Osteocyte (in vitro differentiated cells): Measurements from ENCODE around the gene RBBP6. TPM values are rescaled to one million over a fixed set of nuclear protein-coding genes. Genes with fewer than 3 reads are reported as not detected.
"Not testable (repeated sequence)": the region's sequence is repeated elsewhere in the genome, so short reads cannot be mapped to it uniquely, and the experiment has no call there.

Experiments
- DNase-seq: peaks from one replicate; pipeline ENCODE4 v3.0.0; 2021; ENCODE audit warnings: mixed read lengths; ENCODE audit not compliant: unreplicated experiment; ENCODE audit errors: extremely low spot score
- H3K27ac Mint-ChIP-seq: one replicate; pipeline ENCODE4 v1.8.0; 2021; ENCODE audit warnings: mild to moderate bottlenecking, mixed read lengths; ENCODE audit not compliant: unreplicated experiment
- H3K27me3 Mint-ChIP-seq: one replicate; pipeline ENCODE4 v1.8.0; 2021; ENCODE audit warnings: mixed read lengths; ENCODE audit not compliant: unreplicated experiment
- H3K36me3 Mint-ChIP-seq: one replicate; pipeline ENCODE4 v1.8.0; 2021; ENCODE audit warnings: mixed read lengths; ENCODE audit not compliant: unreplicated experiment
- H3K4me1 Mint-ChIP-seq: one replicate; pipeline ENCODE4 v1.8.0; 2021; ENCODE audit warnings: mixed read lengths; ENCODE audit not compliant: unreplicated experiment
- H3K4me3 Mint-ChIP-seq: one replicate; pipeline ENCODE4 v1.8.0; 2021; ENCODE audit warnings: mild to moderate bottlenecking, moderate library complexity, mixed read lengths; ENCODE audit not compliant: unreplicated experiment
- H3K9me3 Mint-ChIP-seq: one replicate; pipeline ENCODE4 v1.8.0; 2021; ENCODE audit warnings: mixed read lengths; ENCODE audit not compliant: unreplicated experiment
- long read RNA-seq: library from polyadenylated mRNA; unstranded; transcript quantifications from one replicate; pipeline ENCODE4 v2.0.0, GENCODE V29; 2021
- total RNA-seq: library from RNA; stranded (reverse); gene quantifications from 2 replicates; pipeline ENCODE4 v1.2.1, GENCODE V29; 2021
- TF ChIP-seq, protein P1 (sequence below): fragments of 200-600 bp; sonication (generic); IDR thresholded peaks from 2 replicates; pipeline ENCODE4 v1.5.0; 2021; ENCODE audit warnings: antibody characterized with exemption, mild to moderate bottlenecking, moderate library complexity

Gene RBBP6, protein sequence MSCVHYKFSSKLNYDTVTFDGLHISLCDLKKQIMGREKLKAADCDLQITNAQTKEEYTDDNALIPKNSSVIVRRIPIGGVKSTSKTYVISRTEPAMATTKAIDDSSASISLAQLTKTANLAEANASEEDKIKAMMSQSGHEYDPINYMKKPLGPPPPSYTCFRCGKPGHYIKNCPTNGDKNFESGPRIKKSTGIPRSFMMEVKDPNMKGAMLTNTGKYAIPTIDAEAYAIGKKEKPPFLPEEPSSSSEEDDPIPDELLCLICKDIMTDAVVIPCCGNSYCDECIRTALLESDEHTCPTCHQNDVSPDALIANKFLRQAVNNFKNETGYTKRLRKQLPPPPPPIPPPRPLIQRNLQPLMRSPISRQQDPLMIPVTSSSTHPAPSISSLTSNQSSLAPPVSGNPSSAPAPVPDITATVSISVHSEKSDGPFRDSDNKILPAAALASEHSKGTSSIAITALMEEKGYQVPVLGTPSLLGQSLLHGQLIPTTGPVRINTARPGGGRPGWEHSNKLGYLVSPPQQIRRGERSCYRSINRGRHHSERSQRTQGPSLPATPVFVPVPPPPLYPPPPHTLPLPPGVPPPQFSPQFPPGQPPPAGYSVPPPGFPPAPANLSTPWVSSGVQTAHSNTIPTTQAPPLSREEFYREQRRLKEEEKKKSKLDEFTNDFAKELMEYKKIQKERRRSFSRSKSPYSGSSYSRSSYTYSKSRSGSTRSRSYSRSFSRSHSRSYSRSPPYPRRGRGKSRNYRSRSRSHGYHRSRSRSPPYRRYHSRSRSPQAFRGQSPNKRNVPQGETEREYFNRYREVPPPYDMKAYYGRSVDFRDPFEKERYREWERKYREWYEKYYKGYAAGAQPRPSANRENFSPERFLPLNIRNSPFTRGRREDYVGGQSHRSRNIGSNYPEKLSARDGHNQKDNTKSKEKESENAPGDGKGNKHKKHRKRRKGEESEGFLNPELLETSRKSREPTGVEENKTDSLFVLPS (N-terminal part only)
- total RNA-seq: 43.6 and 54.6 TPM in 2 replicates
- long read RNA-seq, transcript RBBP6-204 (3 exons, 854 nt): major isoform, 5 of 27 reads
- long read RNA-seq, partial matches to known transcripts: 14 of 27 reads
- long read RNA-seq, other reads (novel, unspliced or antisense): 5 of 27 reads

DNA sequence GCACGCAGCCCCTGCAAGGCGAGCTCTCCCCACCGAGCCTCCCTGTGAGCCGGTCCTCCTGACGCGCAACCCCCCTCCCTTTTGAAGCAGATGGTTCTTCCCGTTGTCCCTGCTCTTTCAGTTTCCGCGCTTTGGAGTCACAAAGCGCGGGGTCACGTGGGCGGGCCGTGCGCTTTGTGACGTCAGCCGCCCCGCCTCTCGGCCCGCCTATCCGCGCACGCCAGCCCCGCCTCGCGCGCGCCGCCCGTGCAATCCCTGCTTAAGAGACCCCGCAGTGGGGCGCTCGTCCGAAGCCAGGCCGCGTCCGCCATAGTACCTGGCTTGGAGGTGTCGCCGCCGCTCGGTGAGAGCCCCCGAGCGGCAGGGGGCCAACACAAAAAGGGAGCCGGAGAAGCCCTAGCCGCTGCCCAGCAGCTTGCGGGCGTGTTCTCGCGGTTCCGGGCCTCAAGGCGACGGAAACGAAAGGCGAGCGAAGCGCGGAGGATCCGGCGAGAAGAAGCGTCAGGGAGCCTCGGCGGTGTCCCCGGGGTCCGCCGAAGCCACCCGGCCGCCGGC, at the start of gene RBBP6:
Gene RBBP6, plus strand, starts transcription at position 272 of the 555 bp plus-strand sequence. CDS start 1,061 bp downstream, outside the sequence.
- peaks cover 7% of the 10 kb centered on the region for H3K36me3 Mint-ChIP-seq
- H3K9me3 Mint-ChIP-seq: no peaks in the 10 kb centered on the region
- TF ChIP-seq, protein P1, sequence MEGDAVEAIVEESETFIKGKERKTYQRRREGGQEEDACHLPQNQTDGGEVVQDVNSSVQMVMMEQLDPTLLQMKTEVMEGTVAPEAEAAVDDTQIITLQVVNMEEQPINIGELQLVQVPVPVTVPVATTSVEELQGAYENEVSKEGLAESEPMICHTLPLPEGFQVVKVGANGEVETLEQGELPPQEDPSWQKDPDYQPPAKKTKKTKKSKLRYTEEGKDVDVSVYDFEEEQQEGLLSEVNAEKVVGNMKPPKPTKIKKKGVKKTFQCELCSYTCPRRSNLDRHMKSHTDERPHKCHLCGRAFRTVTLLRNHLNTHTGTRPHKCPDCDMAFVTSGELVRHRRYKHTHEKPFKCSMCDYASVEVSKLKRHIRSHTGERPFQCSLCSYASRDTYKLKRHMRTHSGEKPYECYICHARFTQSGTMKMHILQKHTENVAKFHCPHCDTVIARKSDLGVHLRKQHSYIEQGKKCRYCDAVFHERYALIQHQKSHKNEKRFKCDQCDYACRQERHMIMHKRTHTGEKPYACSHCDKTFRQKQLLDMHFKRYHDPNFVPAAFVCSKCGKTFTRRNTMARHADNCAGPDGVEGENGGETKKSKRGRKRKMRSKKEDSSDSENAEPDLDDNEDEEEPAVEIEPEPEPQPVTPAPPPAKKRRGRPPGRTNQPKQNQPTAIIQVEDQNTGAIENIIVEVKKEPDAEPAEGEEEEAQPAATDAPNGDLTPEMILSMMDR: peak; percentile 51
- no peaks in the 10 kb centered on the region for H3K27me3 Mint-ChIP-seq
- H3K27ac Mint-ChIP-seq: peak within 1 kb of the TSS; percentile 100
- peak within 1 kb of the TSS; percentile 99 for H3K4me3 Mint-ChIP-seq
- peak; percentile 98 for DNase-seq
- H3K4me1 Mint-ChIP-seq: peaks cover 29% of the 10 kb centered on the region

DNA sequence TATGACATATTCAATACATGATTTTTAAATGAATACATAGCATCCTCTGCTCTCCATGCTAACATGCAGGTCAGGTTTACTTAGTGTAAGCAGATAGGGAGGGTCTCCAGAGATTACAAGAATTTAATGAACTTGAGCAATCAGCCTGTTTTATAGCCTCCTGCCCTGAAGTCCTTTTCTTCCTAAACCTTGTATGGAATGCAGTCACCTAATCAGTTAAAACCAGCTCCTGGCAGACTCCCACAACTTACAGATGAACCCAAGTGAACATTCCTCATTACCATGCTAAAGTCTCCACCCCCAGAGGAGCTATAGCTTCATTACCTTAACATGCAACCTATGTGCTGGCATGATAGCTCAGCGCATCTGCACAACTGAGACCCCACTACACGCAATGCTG, 48.5 kb upstream of the RBBP6 start:
- no peak for DNase-seq
- TF ChIP-seq, protein P1: no peak
- Mint-ChIP-seq H3K36me3 (no peaks in the 10 kb centered on the region), H3K4me1 (no peaks in the 10 kb centered on the region), H3K4me3 (no peak overlapping the region), H3K27me3 (no peaks in the 10 kb centered on the region), H3K9me3 (peaks cover 8% of the 10 kb centered on the region), H3K27ac (no peak overlapping the region)

DNA sequence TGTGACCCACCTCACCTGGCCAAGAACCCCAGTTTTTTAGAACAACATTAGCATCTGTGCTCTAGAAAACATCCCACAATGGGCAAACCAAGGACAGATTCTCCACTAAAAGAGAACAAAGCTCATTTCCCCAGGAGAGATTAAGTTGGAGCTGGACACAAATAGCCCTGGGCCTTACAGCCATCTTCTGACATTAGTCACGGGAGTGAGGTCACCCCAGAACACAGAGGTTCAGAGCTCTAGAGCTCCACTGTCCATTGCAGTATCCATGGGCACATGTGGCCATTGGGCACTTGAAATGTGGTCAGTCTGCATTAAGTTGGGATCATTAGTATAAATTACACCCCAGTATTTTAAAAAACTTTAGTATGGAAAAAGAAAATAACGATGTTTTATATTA, 47.6 kb upstream of the RBBP6 start:
- Mint-ChIP-seq H3K27ac (no peak overlapping the region), H3K27me3 (no peaks in the 10 kb centered on the region), H3K4me1 (no peaks in the 10 kb centered on the region), H3K36me3 (no peaks in the 10 kb centered on the region), H3K4me3 (no peak overlapping the region), H3K9me3 (peaks cover 8% of the 10 kb centered on the region)
- no peak for DNase-seq
- TF ChIP-seq, protein P1: no peak

DNA sequence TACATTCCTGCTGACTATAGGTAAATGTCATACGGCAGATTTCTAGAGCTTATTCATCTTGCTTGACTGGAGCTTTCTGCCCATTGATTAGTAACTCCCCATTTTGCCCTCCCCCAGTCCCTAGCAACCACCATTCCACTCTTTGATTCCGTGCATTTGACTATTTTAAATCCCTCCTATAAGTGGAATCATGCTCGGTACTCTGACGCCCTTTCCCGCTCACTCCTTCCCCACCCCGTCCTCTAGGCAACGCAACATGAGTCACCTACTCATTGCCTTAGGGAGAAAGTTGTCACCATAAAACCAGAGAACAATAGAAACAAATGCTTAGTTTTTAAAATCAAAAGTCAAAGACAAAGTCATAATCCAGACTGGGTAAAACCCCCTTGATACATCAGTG, 45.5 kb upstream of the RBBP6 start:
- DNase-seq: no peak
- Mint-ChIP-seq H3K27ac (no peak overlapping the region), H3K4me1 (no peaks in the 10 kb centered on the region), H3K36me3 (no peaks in the 10 kb centered on the region), H3K27me3 (peaks cover 3% of the 10 kb centered on the region), H3K4me3 (no peak overlapping the region), H3K9me3 (peaks cover 3% of the 10 kb centered on the region)
- TF ChIP-seq, protein P1: no peak

DNA sequence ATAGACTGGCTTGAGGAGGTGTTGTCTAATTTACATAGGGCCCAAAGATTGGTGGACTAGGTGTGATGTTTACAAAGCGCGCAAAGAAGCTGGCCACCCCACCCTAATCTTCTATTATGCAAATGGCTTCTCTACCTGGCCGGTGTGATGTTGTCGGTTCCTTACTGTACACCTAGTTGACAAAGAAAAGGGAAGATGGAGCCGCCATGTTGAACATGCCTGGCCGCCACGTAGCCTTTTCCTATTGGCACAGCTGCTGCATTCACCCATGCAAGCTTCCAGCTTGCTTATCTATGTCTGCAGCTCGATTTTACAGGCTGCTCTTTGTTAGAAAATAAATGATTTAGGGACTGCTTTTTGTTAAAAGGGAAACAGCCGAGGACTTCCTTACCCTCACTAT, 44.2 kb upstream of the RBBP6 start:
- H3K27ac Mint-ChIP-seq, H3K4me3 Mint-ChIP-seq, DNase-seq: not testable (repeated sequence)

More for the DNA sequence above, 44.2 kb upstream of the RBBP6 start:
- H3K27me3 Mint-ChIP-seq, H3K4me1 Mint-ChIP-seq, H3K36me3 Mint-ChIP-seq, H3K9me3 Mint-ChIP-seq: not testable (repeated sequence)
